DOHH2 (cell line): ENCODE measurements around the gene CASQ1.

Experiments used
- EZH2phosphoT487 ChIP-seq: fragments of 200-600 bp; sonication (generic); IDR thresholded peaks from 2 replicates; pipeline ENCODE4 v1.6.1; 2017; ENCODE audit warnings: borderline replicate concordance, mild to moderate bottlenecking, antibody characterized with exemption, low read length, moderate library complexity, mixed read lengths
- TF ChIP-seq, protein P1 (sequence below): fragments of 200-600 bp; sonication (generic); IDR thresholded peaks from one replicate; pipeline ENCODE4 v1.5.1; 2014; ENCODE audit warnings: antibody characterized with exemption, mild to moderate bottlenecking, low read depth, low read length; ENCODE audit not compliant: poor library complexity, severe bottlenecking

- TF ChIP-seq, protein P1, sequence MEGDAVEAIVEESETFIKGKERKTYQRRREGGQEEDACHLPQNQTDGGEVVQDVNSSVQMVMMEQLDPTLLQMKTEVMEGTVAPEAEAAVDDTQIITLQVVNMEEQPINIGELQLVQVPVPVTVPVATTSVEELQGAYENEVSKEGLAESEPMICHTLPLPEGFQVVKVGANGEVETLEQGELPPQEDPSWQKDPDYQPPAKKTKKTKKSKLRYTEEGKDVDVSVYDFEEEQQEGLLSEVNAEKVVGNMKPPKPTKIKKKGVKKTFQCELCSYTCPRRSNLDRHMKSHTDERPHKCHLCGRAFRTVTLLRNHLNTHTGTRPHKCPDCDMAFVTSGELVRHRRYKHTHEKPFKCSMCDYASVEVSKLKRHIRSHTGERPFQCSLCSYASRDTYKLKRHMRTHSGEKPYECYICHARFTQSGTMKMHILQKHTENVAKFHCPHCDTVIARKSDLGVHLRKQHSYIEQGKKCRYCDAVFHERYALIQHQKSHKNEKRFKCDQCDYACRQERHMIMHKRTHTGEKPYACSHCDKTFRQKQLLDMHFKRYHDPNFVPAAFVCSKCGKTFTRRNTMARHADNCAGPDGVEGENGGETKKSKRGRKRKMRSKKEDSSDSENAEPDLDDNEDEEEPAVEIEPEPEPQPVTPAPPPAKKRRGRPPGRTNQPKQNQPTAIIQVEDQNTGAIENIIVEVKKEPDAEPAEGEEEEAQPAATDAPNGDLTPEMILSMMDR, result no peak
- no peak for TF ChIP-seq EZH2phosphoT487
Measured at GRCh38 chr1:160149716-160150115, 40.7 kb upstream of the CASQ1 start.
